Measurements from ENCODE around the gene MOCOS.
"Not testable (repeated sequence)": the region's sequence is repeated elsewhere in the genome, so short reads cannot be mapped to it uniquely, and the experiment has no call there.

The MOCOS gene

GRCh38 chr18:36187193-36187825 is at the start of gene MOCOS:
MOCOS (plus strand) TSS chr18:36187497; CDS start chr18:36187540, 43 bp downstream.
- peak; percentile 36 for DNase-seq

DNA sequence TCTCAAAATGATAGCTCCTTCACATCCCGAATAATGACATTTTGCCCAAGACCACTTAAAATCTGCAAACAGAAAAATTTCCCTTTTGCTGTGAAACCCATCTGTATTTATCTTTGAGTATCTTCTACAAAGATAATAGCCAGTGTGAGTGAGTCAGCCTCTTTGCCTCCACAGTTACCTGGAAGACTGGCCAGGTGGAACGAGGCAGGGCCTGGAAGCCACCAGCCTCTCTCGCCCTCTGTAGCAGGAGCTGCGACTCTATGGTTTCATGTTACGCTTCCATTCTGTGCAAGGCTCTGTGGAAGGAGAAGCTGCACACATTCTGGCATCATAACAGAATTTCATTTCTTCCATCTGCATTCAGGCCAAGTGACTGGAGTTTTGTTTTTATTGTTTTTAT is 48.1 kb upstream of the MOCOS start:
- no peak for DNase-seq

DNA sequence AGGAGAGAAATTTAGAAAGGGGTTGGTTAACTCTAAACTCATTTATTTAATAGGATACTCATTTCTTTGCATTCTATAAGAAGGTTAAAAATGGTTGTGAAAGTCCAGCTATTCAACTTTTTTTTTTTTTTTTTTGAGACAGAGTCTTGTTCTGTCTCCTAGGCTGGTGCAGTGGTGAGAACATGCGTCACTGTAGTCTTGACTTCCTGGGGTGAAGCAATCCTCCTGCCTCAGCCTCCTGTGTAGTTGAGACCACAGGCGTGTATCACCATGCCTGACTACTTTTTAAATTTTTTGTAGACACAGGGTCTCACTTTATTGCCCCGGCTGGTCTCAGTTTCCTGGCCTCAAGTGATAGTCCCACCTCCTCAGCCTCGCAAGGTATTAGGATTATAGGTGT is 45.7 kb upstream of the MOCOS start:
- DNase-seq, result no peak

GRCh38 chr18:36142751-36143150 is 44.5 kb upstream of the MOCOS start:
- DNase-seq, result no peak

- no peak for DNase-seq
Measured at GRCh38 chr18:36143391-36143790, 43.9 kb upstream of the MOCOS start.

DNA sequence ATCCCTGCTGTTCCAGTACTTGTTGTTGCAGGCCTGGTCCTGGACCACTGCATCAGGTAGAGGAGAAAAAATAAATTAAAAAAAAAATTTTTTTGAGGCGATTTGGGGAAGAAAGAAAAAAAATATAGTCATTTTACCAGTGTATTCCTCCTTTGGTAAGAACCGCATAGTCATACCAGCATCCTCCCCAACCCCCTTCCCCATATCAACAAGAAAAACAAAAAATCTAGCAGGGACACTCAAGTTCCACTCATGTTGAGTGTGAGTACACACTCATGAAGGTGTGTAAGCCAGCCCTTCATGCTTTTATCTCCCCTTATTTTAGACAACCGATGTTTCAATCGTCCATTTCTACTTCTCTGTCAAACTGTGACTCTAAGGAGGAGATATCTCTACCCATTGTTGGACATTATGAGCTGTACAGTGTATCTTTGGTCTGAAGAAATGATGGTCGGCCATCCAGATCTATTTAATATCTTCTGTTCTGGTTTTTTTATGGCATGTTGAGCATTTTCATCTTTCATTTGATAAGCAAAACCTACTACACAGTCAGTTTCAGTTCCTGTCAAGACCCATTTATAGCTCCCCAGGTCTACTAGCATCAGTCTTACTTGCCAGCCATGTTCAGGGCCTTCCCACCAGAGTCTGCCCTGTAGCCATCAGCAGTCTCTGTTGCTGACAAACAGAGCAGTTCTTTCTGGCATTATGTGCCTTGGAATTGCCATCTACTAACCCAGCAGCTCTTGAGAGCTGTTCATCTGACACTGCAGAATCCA is 37.6 kb upstream of the MOCOS start:
- no peak for DNase-seq

GRCh38 chr18:36152781-36153180 is 34.5 kb upstream of the MOCOS start:
- no peak for DNase-seq

- DNase-seq, result no peak
Measured at GRCh38 chr18:36153203-36153602, 34.1 kb upstream of the MOCOS start.

- no peak for DNase-seq
Measured at GRCh38 chr18:36153771-36154170, 33.5 kb upstream of the MOCOS start.

DNA sequence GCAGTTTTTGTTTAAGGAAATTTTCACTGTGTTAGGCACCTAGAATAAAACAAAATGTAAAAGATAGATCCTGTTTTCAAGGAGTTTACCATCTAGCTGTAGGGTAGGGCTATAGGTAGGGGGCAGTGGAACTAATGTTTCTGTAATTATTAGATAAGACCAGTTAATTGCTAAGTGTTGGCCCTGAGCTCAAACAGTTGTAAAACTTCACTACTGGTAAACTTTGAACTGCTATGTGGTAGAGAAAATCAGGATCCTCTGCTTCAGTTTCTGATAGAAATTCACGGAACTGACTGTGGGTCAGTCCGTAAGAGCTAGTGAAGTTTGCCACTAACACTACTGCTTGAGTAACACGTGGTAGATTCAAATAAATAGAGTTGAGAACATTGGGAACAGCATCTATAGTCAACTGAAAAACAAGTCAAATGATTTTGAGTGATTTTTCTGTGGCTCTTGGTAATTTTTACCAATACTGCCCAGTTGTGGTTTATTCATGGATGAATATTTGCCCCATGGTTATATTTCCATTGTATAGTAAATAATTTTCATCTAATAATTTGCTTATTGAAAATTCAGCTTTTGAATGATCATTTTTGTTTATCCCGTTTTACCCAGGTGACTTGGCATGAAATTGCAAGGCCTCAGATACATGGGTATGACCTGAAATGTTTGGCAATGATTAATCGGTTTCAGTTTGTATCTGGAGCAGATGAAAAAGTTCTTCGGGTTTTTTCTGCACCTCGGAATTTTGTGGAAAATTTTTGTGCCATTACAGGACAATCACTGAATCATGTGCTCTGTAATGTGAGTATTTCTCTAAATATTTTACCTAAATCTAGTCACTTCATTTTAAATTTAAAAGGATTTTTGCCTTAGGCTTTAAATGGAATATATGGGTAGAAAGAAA is 31.2 kb upstream of the MOCOS start:
- DNase-seq, result no peak

GRCh38 chr18:36157441-36157840 is 29.9 kb upstream of the MOCOS start:
- DNase-seq, result no peak

DNA sequence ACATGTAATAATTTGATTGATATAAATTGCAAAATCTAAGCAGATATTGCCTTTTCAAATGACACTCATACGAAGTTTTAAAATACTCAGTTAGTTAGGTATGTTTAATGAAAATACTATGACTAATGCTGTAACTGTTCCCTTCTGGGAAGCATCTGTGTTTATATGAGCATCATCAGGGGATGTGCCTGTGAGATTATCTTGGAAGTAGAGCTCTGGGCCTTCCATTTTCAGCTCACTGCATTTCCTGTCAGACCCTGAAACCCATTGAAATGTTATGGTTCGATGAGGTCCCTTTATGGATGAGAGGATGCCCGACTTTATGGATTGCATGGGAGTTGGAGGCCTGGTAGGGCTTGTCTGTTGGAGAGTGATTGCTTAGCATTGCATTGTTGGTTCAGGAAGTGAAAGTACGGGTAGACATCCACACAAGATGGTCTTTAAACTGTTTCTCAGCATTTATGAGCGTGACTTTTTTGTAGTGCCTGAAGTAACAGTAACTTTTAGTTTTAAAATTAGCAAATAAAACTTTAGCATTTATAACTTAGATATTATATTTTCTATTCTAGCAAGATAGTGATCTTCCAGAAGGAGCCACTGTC is 28.9 kb upstream of the MOCOS start:
- DNase-seq, result no peak

DNA sequence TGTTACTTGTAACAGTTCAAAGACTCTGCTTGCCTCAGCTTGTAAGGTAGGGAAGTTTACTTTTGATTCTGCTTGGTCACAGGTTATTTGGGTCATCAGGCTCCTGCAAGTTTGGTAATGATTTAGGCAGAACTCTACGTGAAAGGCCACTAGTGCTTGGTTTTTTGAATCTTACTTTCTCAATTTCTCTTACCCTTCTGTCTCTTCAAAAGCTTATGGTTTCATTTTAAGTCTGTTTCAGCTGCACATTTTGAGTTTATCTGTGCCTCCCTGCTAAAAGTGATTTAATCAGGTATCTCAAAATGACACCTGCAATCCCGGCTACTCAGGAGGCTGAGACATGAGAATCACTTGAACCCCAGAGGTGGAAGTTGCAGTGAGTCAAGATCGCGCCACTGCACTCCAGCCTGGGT is 26.3 kb upstream of the MOCOS start:
- no peak for DNase-seq

DNA sequence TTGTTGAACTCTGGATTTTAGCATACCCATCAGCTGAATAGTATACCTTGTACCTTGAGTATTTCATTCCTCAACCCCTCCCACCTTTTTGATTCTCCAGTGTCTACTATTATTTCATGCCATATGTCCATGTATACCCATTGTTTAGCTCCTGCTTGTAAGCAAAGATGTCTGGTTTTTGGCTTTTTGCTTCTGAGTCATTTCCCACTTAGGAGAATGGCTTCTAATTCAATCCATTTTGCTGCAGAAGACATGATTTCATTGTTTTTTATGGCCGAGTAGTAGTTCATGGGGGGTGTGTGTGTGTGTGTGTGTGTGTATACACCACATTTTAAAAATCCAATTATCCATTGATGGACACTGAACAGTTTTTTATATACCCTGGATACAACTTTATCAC is 24.3 kb upstream of the MOCOS start:
- no peak for DNase-seq

DNA sequence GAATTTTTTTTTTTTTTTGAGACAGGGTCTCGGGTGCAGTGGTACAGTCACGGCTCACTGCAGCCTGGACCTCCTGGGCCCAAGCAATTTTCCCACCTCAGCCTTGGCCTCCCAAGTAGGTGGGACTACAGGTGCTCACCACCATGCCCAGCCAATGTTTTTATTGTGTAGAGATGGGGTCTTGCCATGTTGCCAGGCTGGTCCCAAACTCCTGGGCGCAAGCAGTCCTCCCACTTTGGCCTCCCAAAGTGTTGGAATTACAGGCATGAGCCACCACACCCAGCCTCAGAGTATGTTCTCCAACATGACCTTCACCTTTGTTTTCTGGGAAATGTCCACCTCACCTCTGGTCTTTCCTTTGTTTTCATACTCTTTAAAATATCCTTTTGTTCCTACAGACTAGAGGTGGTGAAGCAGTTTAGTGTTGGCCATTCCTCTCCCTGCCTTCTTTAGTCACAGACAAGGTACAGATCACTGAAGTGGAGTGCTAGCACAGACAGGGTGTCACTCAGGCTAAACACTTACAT is 19.5 kb upstream of the MOCOS start:
- no peak for DNase-seq

DNA sequence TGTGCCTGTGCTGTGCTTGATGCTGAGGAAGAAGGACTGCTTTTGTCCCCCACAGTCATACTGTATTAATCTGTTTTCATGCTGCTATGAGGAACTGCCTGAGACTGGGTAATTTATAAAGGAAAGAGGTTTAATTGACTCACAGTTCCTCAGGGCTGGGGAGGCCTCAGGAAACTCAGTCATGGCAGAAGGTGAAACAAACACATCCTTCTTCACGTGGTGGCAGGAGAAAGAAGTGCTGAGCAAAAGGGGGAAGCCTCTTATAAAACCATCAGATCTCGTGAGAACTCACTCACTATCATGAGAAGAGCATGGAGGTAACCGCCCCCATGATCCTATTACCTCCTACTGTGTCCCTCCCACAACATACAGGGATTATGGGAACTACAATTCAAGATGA is 19.0 kb upstream of the MOCOS start:
- not testable (repeated sequence) for DNase-seq

- DNase-seq, result no peak
Measured at GRCh38 chr18:36169938-36170337, 17.4 kb upstream of the MOCOS start.

DNA sequence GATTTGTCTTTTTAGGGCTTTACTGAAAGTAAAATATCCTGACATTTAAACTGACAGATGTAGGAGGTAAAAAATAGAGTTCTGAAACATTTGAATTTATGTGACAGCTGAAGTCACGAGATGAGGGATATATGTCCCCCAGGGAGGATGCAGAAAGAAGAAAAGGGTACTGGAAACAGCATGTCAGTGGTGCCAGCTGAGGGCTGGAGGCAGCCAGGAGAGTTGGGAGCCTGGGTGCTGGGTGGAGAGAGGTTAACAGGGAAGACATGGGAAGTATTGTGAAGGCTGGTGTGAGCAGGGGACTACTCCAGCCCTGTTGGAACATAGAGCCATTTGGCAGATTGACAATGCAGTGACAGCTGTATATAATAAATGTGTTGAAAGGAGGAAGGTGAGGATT is 11.8 kb upstream of the MOCOS start:
- no peak for DNase-seq

DNA sequence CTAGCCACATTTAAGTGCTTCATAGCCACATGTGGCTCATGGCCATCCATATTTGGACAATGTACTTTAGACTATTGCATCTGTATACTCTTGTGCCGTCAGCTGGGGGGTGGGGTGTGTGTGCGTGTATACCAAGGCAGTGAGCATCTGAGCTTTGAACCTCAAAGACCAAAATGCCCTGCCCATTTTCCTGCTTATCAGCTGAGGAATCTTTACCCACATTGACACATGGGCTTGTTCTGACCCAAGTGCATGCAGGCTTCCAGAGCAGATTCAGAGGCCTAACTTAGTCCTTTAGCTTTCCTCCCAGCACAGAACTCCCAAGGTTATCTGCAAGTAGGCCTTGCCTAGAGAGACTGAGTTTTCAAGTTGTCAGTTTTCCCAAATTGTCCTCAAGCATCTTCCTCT is 11.1 kb upstream of the MOCOS start:
- DNase-seq, result no peak

- no peak for DNase-seq
Measured at GRCh38 chr18:36176711-36177110, 10.6 kb upstream of the MOCOS start.

- no peak for DNase-seq
Measured at GRCh38 chr18:36177913-36178312, 9.4 kb upstream of the MOCOS start.

- no peak for DNase-seq
Measured at GRCh38 chr18:36179562-36180355, 7.5 kb upstream of the MOCOS start.

Data from activated CD4-positive, alpha-beta T cell treated with anti-CD3 and anti-CD28 coated beads for 48 hours (primary cell).